Stimulated activated CD8-positive, alpha-beta memory T cell treated with anti-CD3 and anti-CD28 coated beads, Interleukin-15, amount 100 ng/mL, for 4 hours (primary cell): ENCODE measurements around the gene CELSR3.

Source experiments
- DNase-seq, 2 donors: peaks; one replicate each; pipeline ENCODE4 v3.0.0-alpha.2; 2020; ENCODE audit warnings: low read depth in 2 of 2

The CELSR3 gene

DNA sequence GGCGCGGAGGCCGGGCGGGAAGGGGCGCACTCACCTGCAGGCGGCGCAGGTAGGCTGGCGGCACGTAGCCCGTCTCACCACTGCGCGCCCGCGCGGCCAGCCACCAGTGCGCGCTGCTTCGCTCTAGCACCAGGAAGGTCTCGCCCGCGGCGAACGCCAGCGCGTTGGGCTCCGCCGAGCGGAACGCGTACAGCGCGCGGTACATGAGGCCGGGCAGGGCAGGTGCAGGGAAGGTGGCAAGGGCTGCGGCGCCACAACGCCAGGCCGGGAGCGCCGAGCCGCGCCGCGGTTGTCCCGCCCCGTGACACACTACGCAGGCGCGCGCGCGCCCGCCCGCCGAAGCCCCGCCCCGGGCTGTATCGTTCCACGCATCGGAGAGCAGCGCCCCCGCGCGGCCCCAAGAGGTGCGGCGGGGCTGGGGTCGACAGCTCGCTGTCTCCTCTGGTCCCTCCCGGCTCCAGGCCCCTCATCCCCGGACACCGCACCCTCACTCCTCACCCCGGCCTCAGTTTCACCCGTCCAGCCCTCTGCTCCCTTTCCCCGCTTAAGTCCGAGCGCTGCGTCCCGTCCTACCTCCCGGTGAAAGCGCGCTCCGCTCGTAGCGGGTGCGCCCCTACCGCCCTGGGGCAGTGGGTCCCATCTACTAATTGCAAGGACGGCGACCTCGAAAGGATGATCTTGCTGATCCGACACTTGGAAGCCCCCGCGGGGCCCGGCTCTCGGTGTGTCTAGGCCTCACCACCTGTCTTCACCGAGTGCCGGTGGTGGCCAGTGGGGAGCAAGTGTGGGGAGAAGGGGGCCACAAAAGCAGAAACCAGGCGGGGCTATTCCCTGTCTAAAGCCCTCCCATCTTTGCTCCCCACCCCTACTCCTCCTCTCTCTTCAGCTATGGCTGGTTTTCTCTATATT is 23.2 kb upstream of the CELSR3 start, which contains the start of gene NCKIPSD:
NCKIPSD (minus strand) TSS at position 313 of the 909 bp plus-strand sequence; CDS start at position 205, 108 bp downstream.
- DNase-seq = peak; percentile 77 to 84

DNA sequence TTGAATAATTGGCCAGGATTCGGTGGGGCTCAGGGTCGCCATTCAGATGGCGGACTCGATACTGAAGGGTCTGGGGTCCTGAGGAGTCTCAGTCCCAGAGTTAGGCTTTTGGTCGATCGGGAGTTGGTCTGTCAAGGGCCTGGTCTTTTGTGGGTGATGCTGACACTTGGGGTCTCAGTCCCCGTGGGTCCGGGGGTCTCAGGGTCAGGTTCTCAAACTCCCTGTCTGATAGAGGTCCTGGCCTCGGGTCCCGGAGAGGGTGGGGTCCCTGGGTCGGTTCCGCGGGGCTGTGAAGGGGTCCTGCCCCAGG is 22.6 kb upstream of the CELSR3 start:
- no peak for DNase-seq

DNA sequence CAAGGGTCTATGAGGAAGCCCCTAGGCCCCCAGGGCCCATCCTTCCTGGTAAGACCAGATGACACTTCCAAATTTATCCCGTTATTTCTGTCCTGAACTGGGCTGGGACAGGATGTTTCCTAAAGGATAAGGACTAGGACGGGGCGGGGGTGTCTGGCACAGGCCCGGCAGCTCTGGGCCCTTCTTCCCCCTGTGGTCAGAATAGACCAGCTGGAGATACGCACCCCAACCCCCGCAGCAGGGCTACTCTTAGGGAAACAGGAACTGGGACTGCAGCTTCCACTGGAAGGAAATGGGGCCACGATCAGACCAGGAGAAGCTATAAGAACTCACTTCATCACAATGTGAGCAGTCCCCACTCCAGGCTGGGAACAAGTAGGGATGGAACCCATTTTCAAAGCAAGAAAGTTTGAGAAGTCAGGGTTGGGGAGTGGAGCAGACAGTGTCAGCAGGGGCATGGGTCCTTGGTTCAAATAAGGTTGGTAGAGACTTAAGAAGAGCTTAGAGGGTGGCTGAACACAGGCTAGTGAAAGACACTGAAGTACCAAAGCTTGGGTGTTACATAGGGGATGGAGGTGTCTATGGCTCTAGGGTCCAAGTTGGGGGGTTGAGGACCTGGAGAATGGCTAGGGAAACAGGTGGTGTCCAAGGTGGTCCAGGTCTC is 21.9 kb upstream of the CELSR3 start:
- DNase-seq = no peak

DNA sequence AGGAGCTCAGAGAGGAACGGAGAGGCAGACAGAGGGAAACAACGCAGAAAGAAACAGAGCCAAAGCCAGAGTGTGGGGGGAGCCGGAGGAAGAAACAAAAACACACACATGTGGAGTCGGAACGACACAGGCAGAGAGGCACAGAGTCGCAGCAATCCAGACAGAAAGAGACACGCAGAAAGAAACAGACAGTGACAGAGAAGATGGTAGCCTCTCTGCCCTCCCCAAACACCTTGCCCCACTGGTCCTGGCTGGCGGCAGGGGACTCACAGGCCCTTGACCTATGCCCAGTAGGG is 21.3 kb upstream of the CELSR3 start:
- no peak for DNase-seq

DNA sequence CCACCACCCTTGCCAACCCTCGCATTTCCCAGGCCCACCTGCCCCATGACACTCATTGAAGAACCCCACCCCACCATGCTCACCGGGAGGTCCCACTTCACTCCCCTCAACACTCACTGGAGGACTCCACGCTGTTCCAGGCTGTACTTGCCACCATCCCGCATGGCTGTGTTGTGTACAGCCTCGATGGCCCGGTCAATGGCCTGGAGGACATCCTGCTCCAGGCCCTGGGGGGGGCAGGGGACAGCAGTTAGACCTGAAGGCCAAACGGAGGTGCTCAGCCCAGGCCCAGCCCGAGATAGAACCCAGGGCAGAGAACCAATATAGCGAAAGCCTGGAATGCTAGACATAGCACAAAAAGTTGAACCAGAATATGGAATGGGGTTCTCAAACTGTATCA is 20.1 kb upstream of the CELSR3 start:
- no peak for DNase-seq

DNA sequence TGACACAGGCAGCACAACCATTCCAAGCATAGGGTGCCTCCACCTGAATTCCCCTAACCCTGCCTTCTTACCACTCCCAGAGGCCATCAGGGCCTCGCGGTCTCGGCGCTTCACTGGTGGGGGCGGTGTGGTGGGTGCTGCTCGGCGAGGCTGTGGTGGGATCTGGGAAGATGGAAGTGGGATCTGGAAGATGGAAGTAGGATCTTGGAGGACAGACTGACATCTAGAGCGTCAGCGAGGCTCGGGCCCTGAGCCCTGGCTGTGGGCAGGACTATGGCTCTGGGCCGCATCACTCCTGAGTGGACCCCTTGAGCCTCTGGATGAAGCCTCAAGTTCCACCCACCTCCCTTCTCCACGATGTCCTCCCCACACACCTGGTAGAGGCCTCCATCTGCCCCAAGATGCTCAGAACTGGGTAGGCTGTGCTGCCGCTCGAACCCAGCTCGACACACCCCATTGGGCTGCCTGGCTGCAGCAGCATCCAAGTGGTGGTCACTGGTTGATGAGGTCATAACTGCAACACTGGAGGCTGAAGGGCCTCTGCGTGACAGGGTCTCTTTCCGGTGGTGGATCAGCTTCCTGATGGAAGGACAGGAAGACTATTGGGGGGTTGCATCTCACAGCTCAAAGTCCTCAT is 19.4 kb upstream of the CELSR3 start:
- no peak for DNase-seq

DNA sequence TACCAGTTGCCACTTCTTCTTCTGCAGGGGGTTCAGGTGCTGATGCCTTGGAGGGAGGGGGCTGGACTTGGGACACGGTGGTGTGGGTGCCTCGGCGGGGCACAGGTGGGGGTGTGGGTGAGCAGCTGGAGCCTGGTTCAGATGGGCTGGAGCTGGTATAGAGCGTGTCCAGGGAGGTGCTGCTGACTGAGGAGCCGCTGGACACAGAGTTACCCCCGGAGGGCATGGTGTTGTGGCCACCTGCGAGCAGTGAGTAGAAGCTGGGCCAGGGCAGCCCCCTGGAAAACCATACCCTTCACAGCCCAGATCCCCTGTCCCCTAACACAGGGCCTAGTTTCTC is 18.8 kb upstream of the CELSR3 start:
- no peak for DNase-seq

DNA sequence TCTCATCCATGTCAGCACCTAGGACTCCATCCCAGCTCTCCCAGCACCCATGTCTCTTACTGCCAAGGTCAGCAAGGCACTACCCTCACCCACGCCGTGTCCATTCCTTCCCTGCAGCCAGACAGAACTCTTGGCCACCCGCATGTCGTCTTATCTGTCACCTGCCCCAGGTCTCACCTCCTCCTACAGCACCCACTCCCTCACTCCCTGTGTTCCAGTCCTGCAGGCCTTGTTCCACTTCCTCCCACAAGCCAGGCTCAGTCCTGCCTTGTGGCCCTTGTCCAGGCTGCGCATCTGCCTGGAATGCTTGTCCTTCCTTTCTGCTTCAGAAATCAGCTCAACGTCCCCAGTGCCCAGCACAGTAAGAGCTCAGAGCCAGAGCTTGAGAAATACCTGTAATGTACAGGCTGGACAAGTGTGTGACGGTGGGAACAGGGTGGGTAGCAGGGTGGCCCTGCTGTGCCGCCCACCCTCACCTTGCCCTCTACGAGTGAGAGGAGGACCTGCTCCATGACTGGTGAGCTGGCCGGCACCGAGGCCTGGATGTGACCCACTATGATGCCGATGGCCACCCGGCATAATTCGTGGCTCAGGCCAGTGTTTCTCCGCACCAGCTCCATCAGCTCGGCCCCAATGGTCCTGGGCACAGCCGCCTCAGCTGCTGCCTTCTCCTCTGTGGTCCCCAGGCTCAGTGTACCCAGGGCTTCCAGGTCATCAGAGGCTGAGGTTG is 18.3 kb upstream of the CELSR3 start:
- DNase-seq = no peak

DNA sequence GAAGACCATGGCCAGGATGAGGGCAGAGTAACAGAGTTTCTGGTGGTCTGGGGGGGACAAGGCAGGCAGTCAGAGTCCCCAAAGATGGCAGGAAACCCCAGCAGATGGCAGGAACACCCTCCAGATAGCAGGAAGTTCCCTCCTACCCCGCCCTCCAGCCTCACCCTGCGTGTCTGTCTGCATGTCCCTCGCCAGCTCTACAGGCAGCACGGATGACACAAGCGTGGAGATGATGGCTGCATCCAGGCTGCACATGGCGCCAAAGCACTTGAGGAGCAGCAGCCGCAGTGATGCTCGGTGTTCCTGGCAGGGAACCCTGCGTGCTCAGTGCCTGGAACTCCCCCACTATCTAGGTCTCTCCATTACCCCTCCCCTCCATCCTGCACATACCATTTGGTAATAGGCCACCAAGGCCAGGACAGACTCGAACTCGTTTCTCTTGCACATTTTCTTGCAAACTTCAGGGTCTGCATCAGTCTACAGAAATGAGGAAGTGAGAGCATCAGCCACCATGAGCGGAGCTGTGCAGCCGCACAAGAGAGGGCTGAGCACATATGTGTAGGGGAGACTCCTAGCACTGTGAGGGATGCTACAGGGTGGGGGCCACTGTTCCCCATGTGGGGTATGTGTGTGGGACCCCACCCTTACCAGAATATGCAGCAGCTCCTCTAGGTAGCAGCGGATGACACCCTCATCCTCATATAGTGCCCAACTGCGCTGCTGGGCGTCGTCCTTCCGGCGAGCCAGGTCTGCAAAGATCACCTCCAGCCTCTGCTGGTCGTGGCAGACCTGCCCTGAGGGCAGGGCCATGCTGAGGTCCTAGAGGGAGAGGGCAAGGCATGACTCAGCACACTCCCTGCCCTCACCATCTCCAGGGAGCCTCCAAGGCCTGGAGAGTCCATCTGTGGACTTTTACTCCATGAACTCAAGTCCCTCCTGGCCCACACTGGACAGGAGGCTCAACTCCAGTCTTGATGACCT is 17.0 kb upstream of the CELSR3 start:
- no peak for DNase-seq

DNA sequence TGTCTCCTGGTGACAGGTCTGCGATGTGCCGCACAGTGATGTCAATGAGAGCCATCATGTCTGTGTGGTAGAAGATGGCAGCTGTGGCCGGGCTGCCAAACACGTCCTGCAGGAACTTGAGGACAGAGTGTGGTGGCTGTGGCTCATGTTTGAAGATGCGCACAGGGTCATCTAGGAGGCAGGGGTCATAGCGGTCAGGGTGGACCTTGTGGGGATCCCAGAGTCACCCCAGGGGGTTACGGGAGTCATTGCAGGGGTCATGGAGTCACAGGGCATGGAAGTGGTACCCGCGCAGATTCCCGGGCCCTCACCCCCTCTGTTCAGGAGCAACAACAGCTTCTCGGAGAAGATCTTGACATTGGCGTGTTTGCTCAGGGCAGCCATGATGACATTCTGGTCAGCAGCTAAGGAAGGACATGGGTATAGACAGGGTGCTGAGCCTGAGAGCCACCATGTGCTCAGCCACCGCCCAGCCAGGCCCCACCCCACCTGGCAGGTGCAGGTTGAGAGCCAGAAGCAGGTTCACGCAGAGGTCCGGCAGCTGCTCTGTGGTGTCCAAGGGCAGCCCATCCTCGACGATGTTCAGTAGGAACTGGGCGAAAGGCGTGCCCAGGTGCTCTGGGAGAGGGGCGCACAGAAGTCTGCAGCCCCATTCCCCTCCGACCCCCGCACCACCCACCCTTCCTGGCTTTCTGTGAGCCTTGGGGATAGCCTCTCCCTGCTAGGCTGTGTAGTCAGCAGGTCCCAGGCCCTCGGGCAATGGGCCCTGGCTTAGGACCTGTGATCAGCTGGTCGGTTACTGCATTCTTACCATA is 16.1 kb upstream of the CELSR3 start:
- DNase-seq = no peak

DNA sequence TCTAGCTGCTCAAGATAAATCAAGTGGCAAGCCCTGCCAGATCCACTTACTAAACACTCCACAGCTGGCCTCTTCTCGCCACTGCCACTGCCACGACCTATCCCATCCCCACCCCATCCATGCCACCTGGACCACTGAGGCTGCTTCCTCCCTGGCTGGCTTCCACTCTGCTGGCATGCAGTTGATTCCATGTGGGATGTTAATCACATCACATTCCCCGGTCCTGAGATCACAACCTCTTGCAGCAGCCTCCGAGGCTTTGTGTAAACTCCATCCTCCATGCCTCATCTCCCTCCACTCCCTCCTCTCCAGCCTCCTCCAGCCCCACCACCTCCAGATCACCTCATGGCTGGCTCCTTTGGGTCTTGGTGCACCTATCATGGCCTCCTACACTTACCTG is 15.4 kb upstream of the CELSR3 start:
- no peak for DNase-seq

DNA sequence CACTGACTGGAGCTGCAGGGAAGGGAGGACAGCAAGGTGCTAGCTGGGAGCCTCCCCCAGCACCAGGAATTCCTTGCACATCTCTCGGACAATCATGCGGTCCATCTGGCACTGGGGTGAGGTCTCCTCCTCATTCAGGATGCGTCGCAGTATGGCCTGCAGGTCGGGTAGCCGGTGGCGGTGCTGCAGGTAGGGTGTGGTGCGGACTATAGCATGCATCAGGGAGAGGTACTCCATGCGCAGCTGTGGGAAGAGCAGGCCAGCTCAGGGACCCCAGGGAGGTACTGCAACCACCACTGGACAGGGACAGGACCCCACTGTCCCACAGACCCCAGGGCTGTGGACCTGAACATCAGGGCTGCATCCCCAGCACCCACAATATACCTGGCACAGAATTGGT is 11.8 kb upstream of the CELSR3 start:
- no peak for DNase-seq

DNA sequence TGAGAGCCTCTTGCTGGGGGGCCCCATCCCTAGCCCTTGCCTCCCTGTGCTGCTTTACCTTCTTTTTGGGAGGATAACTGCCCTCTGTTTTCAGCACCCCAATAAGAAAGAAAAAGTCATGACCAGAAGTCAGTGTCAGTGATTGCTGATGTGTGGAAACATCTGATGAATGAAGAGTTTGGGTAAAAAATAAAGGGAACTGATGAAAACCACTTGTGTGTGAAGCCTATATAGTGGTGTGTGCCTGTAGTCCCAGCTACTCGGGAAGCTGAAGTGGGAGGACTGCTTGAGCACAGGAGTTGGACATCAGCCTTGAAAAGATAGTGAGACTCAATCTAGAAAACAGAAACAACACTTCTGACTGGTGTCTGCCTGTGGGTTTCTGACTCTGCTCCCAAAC is 9.8 kb upstream of the CELSR3 start:
- DNase-seq = no peak

DNA sequence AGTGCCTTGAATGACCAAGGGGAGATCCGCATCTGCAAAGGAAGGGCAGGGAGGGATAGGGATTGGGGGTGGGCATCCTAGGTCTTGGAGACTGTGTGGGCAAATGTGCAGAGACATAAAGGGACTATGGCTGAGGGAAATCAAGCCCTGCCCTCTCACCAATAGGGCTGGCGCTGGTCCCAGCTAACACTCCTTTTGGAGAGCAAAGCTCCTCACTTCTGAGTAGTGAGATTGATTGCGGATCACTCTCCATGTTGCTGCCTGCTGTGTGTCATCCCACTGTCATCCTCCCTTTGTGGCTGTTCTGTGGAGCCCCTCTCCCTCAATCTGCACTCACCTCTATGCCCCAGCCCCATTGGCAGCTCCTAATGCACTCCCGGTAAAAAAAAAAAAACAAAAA is 2.2 kb upstream of the CELSR3 start:
- DNase-seq = no peak

DNA sequence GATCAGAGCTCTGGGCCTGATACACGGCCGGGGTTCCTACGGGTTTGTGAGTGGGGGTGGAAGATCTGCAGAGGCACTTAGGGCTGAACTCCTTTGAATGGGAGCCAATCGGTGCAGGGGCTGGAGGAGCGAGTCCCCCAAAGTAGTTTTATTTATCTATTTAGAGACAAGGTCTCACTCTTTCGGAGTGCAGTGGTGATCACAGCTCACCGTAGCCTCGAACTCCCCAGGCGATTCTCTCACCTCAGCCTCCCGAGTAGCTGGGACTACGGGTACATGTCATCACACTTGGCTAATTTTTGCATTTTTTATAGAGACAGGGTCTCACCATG is 1.6 kb upstream of the CELSR3 start:
- no peak for DNase-seq

DNA sequence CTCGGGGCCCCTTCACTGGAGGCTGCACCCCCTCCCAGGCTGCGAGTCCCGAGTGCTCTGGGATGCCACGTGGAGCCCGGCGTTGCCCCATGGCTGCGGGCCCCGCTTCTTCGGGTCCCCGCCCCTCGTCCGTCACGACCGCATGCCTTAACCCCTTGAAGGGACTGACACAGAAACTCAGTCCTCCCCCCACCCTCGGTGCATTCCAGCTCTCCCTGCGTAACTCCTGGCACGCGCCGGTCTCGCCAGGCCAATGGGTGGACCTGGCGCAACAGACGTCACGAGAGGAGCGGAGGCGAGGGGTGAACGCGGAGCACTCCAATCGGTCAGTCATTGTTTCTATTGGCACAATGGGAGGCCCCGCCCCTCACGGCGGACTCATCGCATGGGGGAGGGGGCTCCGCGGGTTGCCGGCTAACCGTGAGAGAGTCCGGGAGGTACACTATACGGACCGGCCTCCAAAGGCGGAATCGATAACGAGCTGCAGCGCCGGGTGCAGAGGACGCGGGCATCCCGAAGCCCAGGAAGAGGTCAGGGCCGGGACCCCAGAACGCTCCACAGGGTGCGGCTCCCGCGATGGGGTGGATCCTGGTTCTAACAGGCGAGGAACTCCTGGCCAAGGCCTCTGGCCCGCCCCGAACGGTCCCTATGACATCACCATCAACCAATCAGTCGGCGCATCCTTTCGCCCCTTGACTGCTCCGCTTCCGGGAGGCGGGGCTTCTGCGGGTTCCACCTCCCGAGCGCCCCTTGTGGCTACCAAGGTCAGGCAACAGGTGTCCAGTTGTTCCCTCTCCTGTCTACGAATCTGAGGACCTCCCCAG is 1.0 kb upstream of the CELSR3 start:
- peak; percentile 56 to 72 for DNase-seq

DNA sequence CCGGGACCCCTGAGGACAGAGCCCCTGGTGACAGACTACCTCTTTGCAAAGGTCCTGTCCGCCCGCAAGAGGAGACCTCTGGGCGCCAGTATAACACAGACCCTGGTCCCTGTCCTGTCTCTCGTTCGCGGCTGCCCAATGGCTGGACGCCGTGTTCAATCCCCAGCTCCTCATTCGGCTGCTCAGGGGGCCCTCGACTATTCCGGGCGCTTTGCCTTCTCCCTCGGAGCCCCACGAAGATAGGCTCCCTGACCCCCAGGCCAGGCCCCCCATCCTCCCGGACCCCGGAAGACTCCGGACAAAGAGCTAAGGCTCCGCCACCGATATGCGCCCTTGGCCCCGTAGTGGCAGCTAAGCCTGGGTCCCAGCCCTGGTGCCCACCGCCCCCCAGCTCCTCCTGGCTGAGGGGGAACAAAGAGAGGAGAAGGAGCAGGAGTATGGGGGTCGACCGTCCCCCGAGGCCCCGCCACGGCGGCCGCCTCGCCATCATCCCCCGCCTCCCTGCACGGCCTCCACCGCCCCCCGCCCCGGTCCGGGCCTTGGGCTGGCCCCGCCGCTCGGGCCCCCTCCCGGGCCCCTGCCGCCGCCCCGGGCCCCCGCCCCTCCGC is 437 bp downstream of the CELSR3 start:
- no peak for DNase-seq

DNA sequence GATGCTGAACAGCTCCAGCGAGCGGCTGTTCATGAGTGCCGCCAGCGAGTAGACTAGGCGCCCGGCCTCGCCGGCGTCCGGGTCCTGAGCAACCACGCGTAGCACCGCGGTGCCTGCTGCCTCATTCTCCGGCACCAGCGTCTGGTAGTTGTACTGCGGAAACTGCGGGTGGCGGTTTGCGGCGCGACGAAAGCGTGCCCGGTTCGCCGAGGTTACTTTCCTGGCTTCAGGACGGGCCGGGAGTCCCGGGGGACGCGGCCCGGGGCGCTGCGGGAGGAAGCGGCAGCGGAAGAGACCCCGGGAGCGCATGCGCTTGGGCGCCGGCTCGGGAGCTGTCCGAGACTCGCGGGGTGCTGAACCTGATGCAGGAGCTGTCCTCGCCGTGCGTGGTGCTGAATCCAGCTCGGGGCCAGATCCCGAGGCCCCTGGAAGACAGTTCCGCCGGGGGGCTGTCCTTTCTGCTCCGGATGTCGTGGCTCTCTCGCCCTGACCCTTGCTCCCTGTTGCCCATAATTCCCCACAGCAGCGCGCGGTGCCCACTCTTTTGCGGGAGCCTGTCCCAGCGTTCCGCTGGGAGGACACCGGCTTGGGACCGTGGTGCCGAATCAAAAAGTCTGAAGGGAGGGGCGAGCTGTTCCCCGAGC is 1.1 kb downstream of the CELSR3 start:
- peak in 1 of 2 donors; percentile 42 for DNase-seq
